HG03342 (cell line): ENCODE results near the gene CD72.
"Not testable (repeated sequence)": the region's sequence is repeated elsewhere in the genome, so short reads cannot be mapped to it uniquely, and the experiment has no call there.

Source experiments
- ATAC-seq: cut with Tn5 transposase; IDR thresholded peaks from one replicate; pipeline ENCODE4 v1.9.1; 2021; ENCODE audit warnings: mild to moderate bottlenecking, moderate library complexity; ENCODE audit not compliant: unreplicated experiment

CD72 gene

DNA sequence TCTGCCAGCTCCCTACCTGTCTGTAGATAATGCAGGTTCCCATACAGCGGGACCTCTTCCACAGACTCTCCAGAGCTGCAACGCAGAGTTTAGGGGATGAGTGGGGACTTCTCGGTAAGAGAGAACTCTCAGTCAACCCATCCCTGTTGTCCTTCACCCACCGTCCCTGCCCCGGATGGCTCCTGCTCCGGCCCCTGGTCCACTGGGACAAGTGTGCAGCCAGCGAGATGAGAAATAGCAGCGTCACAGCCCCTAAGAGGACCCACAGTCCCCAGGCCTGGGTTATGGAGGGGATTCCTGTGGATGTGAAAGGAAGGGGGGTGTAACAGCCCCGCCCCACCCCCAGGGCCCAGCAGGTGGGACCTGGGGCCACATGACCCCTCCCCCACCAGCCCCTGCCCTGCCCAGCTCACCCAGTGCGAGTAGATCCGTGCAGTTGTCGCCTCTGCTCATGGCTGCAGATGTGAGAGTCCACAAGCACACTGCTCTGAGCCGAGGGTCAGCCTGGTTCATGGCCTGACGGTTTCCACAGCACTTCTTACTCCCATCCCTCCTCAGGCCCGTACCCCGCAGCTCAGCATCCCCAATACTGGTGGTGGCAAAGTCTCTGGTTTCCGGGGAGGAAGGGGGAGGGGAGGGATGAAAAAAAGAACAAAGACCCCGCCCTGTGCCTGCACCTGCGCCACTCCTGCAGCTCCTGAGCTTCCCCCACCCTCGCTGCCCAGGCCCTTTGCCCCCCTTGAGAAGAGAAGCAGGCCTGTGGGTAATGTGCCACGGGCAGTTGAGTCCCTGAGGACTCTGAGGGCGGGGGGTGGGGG, 32.3 kb upstream of the CD72 start, which contains the start of gene SIT1:
TSS of gene SIT1 (minus strand) at position 591 of the 818 bp plus-strand sequence. CDS start at position 513, 78 bp downstream.
- no peak for ATAC-seq

- ATAC-seq = no peak
Observed at GRCh38 chr9:35649431-35650340, 31.5 kb upstream of the CD72 start.

- ATAC-seq = peak; percentile 85
Observed at GRCh38 chr9:35646533-35647265, 28.5 kb upstream of the CD72 start.

- no peak for ATAC-seq
Observed at GRCh38 chr9:35646153-35646532, 27.9 kb upstream of the CD72 start.

GRCh38 chr9:35645736-35646135, 27.5 kb upstream of the CD72 start:
- ATAC-seq = not testable (repeated sequence)

- no peak for ATAC-seq
Observed at GRCh38 chr9:35643046-35643445, 24.8 kb upstream of the CD72 start.

DNA sequence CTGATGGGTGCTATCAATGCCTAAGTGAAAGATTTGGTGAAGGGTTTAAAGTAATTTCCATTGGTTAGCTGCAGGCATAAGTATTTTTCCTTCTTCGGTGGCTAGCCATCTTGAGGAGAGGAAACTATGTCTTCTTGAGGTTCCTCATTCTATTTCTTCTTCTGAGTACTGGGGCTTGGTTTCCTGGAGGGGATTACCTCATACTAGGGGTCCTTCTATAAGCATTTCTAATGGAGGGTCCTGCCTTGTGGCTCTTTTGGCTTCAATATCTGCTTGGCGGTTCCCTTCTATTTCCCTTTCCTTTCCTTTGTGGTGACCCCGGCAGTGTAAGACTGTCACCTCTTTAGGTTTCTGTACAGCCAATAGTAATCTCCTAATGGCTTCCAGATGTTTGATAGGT, 23.3 kb upstream of the CD72 start:
- not testable (repeated sequence) for ATAC-seq

GRCh38 chr9:35640431-35640830, 22.2 kb upstream of the CD72 start:
- ATAC-seq = not testable (repeated sequence)

DNA sequence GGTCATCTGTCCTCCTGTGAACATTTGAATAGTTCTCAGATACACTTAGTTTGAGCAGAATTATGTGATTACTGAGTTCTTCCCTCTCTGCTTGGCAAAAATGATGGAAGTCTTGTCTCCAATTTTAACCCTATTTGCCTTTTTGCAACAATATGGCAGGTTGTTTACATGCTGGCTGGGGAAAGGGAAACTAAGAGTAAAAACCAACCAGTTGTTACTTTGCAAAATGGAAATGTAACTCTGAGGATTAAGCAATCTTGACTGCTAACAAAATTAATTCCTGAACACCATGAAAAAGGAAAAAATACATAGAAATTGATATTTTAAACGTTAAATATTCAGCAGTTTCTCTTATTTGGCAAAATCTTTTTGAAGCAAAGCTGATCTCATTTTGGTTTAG, 21.4 kb upstream of the CD72 start:
- ATAC-seq = no peak

- ATAC-seq = not testable (repeated sequence)
Observed at GRCh38 chr9:35639225-35639624, 21.0 kb upstream of the CD72 start.

DNA sequence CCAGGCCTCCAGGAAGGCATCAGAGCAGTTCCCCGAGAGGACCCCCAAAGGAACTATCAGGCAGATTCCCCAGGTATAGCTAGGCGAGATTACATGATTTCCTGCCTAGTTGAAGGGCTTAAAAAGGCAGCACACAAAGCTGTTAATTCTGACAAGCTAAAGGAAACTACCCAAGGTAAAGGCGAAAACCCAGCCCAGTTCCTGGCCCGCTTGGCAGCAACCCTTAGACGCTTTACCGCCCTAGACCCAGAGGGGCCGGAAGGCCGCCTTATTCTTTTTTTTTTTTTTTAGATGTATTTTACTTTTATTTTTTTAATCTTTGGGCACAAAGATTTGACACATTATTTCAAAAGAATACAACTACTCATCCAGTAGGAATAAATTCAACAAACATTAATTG, 20.5 kb upstream of the CD72 start:
- not testable (repeated sequence) for ATAC-seq

- ATAC-seq = not testable (repeated sequence)
Observed at GRCh38 chr9:35637427-35637955, 19.3 kb upstream of the CD72 start.

DNA sequence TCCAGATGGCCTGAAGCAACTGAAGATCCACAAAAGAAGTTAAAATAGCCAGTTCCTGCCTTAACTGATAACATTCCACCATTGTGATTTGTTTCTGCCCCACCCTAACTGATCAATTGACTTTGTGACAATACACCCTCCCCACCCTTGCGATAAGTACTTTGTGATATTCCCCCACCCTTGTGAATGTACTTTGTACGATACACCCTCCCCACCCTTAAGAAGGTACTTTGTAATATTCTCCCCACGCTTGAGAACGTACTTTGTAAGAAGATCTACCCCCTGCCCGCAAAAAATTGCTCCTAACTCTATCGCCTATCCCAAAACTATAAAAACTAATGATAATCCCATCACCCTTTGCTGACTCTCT, 18.6 kb upstream of the CD72 start:
- not testable (repeated sequence) for ATAC-seq

DNA sequence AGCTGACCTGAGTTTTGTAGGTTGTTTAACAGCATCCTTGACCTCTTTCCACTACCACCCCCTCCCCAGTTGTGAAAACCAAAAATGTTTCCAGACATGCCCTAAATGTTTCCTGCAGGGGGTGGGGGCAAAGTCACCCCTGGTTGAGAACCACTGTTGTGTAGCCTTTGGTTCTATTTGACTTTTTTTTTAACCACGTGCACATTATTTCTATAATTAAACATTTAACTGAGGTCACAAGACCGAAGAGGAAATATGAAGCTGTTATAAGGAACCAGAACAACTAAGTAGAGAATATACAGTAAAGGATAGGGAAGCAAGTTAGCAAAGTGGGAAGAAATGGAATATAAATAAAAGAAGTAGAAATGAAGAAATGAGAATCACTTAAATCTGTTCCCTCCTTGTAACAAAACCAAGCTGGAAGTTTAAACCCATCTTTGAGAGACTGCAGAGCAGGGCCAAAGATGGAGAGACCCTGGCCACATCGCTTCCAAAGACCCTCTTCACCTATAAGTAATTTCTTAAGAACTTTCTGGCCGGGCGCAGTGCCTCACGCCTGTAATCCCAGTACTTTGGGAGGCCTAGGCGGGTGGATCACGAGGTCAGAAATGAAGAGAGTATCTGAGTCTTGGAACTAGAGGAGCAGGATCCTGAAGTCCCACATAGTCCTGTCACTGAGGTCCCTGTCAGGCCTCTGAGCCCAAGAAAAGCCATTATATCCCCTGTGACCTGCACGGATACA, 18.1 kb upstream of the CD72 start:
- ATAC-seq = no peak

DNA sequence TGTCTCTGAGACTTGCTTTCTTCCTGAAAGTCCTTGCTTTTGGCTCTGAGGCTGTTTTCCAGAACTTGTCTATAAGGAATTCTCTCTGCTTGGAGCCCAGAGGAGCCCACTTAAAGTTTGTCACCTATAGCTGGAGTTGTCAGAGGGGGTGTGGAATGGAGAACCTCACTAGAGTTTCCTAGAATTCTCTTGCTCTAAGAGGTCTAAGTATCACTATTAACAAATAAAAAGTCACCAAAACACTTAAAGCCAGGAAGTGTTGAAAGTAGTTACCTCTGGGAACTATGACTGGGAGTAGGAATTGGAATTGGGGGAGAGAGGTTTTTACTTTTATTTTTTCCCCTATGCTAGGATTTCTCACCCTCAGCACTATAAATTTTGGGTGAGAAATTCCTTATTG, 17.5 kb upstream of the CD72 start:
- no peak for ATAC-seq

DNA sequence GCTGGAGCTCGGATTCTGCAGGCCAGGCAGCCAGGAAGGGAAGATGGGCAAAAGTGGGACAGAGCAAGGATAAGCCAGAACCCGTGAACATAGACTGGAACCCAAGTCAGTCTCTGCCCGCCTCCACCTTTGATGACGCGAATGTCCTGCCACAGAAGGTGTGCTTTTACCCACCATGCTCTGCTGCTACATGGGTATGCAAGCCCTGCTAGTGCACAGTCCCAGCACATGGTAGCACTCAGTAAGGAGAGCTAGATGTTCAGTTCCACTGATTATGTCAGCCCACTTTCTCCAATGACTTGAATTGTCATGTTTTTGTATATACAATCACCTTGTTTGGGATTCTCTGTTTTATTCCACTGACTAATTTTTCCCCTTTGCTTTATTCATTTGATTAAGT, 11.4 kb upstream of the CD72 start:
- no peak for ATAC-seq

DNA sequence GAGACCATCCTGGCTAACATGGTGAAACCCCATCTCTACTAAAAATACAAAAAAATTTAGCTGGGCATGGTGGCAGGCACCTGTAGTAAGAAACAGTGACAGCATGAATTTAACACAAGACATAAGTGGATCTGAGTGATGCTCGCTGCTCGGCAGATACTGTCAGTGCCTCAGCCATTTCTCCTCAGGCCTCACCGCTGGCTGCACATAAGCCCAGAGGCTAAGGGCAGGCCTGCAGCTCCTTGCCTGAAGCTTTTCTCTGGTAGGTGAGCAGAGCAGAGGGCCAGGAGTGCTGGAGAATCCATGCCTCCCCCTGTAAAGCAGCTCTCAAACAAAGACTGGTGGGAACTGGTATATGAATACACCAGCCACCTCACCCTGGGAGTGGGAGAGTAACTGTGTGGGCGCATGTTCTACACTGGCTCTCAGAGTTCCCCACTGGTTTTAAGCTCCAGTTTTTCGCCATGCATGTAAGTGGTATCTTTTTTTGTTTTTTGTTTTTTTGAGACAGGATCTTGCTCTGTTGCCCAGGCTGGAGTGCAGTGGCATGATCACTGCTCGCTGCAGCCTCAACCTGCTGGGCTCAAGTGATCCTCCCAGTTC, 10.3 kb upstream of the CD72 start:
- no peak for ATAC-seq

DNA sequence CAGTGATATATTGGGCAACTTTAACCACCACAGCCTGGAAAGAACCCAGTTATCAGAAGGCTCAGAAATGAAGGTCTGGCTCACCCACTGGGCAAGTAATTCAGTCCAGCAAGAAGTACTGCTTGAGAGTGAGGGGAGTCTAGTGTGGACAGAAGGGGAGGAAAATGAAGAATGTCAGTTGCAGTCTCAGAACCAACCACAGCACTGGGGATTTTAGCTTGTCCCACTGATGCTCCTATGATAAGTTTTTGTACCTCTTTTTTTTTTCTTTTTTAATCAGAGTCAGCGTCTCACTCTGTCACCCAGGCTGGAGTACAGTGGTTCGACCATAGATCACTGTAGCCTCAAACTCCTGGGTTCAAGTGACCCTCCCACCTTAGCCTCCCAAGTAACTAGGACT, 9.4 kb upstream of the CD72 start:
- no peak for ATAC-seq

DNA sequence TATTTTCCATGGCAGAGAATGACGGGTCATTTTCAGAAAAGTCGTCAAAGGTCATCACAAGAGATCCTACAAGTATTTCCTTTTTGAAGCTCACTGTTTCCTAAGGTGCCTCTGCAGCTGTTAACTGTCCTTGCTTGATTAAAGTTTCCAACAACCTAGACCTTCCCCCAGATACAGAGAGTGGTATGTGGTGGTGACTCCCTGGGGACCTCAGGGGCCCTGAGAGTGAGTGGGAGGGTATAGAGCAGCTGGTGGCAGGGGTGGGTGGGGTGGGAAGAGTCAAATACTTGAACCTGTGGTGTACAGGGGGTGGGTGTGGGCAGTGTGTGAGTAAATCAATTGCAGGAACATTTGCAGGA, 1.6 kb upstream of the CD72 start:
- ATAC-seq = peak; percentile 51
